Measurements from ENCODE around the gene ERMP1.

ERMP1 gene

GRCh38 chr9:5858833-5859232, 25.9 kb upstream of the ERMP1 start:
- no peak overlapping the region for H3K4me3 ChIP-seq (ENCODE audit: low read depth, low read length)

GRCh38 chr9:5857928-5858327, 25.0 kb upstream of the ERMP1 start:
- H3K4me3 ChIP-seq (ENCODE audit: low read depth, low read length): no peak overlapping the region
- no peak for DNase-seq (ENCODE audit: low read depth)

More at GRCh38 chr9:5858833-5859232, 25.9 kb upstream of the ERMP1 start:
- no peak for DNase-seq (ENCODE audit: low read depth)

- no peak for DNase-seq (ENCODE audit: low read depth)
- no peak overlapping the region for H3K4me3 ChIP-seq (ENCODE audit: low read depth, low read length)
These were observed 21.3 kb upstream of the ERMP1 start for GRCh38 chr9:5854063-5854790.

- no peak overlapping the region for H3K4me3 ChIP-seq (ENCODE audit: low read depth, low read length)
- DNase-seq (ENCODE audit: low read depth): no peak
These were observed 20.7 kb upstream of the ERMP1 start for GRCh38 chr9:5853617-5854016.

- no peak for DNase-seq (ENCODE audit: low read depth)
- H3K4me3 ChIP-seq (ENCODE audit: low read depth, low read length): no peak overlapping the region
These were observed 20.1 kb upstream of the ERMP1 start for GRCh38 chr9:5852987-5853386.

- H3K4me3 ChIP-seq (ENCODE audit: low read depth, low read length): no peak overlapping the region
- DNase-seq (ENCODE audit: low read depth): peak; percentile 64
These were observed 18.5 kb upstream of the ERMP1 start for GRCh38 chr9:5851445-5851844.

- no peak for DNase-seq (ENCODE audit: low read depth)
- no peak overlapping the region for H3K4me3 ChIP-seq (ENCODE audit: low read depth, low read length)
These were observed 17.8 kb upstream of the ERMP1 start for GRCh38 chr9:5850724-5851122.

DNA sequence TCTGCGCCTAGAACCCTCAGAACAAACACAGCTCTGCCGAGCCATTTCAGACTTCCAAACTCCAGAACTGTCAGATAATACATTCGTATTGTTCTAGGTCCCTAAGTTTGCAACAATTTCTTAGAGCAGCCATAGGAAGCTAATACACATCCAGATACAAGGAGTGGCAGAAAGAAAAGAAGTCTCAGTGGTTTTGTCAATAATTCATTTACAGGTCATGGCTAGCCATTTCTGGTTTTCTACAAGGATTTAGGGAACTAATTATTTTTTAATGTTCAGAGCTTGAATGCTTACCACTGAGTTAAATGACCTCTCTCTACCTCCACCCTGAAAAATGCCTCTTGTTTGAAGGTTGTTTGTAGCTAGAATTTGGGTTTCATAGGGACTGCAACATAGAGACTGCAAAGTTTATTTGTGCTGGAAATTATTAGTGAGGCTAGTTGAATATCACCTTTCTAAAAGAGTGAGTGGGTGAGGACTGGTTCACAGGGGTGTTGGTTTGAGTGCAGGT, 15.5 kb upstream of the ERMP1 start:
- no peak for DNase-seq (ENCODE audit: low read depth)
- H3K4me3 ChIP-seq (ENCODE audit: low read depth, low read length): no peak overlapping the region

DNA sequence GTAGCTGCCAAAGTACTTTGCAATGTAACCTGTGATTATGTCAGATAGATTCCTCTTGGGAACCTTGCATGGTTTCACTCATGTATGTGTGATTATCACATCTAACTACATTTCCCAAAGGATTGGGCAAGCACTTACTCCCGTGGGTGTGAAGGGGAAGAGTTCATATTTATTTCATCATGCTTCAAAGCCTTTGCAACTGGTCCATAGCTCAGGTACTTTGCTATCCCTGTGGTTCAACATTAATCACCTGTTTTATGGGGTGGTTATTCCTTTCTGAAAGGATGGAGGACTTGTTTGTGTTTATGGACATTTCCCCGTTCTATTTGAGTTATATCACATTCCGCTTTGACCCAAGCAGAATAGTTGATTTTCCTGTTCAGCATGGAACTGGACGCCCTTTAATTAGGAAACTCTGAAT, 13.6 kb upstream of the ERMP1 start:
- peak; percentile 41 for DNase-seq (ENCODE audit: low read depth)
- H3K4me3 ChIP-seq (ENCODE audit: low read depth, low read length): no peak overlapping the region

- no peak overlapping the region for H3K4me3 ChIP-seq (ENCODE audit: low read depth, low read length)
- no peak for DNase-seq (ENCODE audit: low read depth)
These were observed 13.2 kb upstream of the ERMP1 start for GRCh38 chr9:5846096-5846495.

GRCh38 chr9:5845157-5845531, 12.2 kb upstream of the ERMP1 start:
- no peak overlapping the region for H3K4me3 ChIP-seq (ENCODE audit: low read depth, low read length)
- DNase-seq (ENCODE audit: low read depth): no peak

GRCh38 chr9:5843794-5844471, 11.0 kb upstream of the ERMP1 start:
- no peak for DNase-seq (ENCODE audit: low read depth)
- H3K4me3 ChIP-seq (ENCODE audit: low read depth, low read length): no peak overlapping the region

- DNase-seq (ENCODE audit: low read depth): no peak
- H3K4me3 ChIP-seq (ENCODE audit: low read depth, low read length): no peak overlapping the region
These were observed 10.2 kb upstream of the ERMP1 start for GRCh38 chr9:5842929-5843793.

DNA sequence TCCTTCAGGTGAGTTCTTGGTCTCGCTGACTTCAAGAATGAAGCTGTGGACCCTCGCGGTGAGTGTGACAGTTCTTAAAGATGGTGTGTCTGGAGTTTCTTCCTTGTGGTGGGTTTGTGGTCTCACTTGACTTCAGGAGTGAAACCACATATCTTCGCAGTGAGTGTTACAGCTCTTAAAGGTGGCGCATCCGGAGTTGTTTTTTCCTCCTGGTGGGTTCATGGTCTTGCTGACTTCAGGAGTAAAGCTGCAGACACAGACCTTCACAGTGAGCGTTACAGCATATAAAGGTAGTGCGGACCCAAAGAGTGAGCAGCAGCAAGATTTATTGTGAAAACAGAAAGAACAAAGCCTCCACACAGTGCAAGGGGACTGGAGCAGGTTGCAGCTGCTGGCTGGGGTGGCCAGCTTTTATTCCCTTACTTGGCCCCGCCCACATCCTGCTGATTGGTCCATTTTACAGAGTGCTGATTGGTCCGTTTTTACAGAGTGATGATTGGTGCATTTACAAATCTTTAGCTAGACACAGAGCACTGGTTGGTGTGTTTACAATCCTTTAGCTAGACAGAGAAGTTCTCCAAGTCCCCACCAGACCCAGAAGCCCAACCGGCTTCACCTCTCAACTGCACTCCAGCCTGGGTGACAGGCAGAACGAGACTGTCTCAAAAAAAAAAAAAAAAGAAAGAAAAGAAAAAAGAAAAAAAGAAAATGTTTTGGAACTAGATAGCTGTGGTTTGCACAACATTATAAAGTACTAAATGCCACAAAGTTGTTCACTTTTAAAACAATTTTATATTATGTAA, 9.1 kb upstream of the ERMP1 start:
- no peak overlapping the region for H3K4me3 ChIP-seq (ENCODE audit: low read depth, low read length)
- no peak for DNase-seq (ENCODE audit: low read depth)

- DNase-seq (ENCODE audit: low read depth): no peak
- no peak overlapping the region for H3K4me3 ChIP-seq (ENCODE audit: low read depth, low read length)
These were observed 7.9 kb upstream of the ERMP1 start for GRCh38 chr9:5840788-5841187.

GRCh38 chr9:5839572-5839902, 6.6 kb upstream of the ERMP1 start:
- DNase-seq (ENCODE audit: low read depth): no peak

DNA sequence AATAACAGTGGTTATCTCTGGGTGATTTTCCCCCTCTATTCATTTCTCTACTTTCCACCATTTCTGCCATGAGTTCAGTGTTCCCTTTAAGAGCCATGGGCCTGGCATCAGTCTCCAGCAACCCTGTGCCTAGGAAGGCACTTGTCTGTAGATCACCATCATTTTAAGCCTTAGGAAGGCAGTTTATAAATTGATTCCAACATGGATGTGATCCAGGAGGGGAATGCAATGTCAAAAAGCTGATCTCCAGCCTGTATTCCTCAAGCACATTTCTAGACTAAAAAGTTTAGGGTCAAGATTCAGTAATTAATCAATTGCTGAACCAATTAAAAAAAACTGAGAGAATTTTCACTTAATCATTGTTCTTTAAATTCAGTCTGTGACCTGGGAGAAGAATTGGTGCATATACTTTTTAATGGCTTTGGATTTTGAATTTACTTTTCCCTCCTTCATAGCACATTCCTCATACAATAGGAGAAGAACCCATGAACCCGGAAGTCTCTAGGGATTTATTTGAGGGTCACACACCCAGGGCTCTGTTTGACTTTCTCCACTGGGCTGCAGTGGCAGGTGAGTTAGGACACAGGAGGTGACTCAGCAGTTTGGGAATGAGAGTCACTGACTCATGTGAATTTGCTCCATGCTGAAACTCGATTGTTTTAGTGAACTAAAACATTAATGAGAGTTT, 6.1 kb upstream of the ERMP1 start:
- DNase-seq (ENCODE audit: low read depth): no peak
- no peak overlapping the region for H3K4me3 ChIP-seq (ENCODE audit: low read depth, low read length)

More at GRCh38 chr9:5839572-5839902, 6.6 kb upstream of the ERMP1 start:
- no peak overlapping the region for H3K4me3 ChIP-seq (ENCODE audit: low read depth, low read length)

GRCh38 chr9:5835808-5836207, 2.9 kb upstream of the ERMP1 start:
- no peak overlapping the region for H3K4me3 ChIP-seq (ENCODE audit: low read depth, low read length)
- no peak for DNase-seq (ENCODE audit: low read depth)

GRCh38 chr9:5834214-5834613, 1.3 kb upstream of the ERMP1 start:
- DNase-seq (ENCODE audit: low read depth): no peak
- H3K4me3 ChIP-seq (ENCODE audit: low read depth, low read length): no peak overlapping the region
